ENCODE data around the gene STX16.

STX16 gene

DNA sequence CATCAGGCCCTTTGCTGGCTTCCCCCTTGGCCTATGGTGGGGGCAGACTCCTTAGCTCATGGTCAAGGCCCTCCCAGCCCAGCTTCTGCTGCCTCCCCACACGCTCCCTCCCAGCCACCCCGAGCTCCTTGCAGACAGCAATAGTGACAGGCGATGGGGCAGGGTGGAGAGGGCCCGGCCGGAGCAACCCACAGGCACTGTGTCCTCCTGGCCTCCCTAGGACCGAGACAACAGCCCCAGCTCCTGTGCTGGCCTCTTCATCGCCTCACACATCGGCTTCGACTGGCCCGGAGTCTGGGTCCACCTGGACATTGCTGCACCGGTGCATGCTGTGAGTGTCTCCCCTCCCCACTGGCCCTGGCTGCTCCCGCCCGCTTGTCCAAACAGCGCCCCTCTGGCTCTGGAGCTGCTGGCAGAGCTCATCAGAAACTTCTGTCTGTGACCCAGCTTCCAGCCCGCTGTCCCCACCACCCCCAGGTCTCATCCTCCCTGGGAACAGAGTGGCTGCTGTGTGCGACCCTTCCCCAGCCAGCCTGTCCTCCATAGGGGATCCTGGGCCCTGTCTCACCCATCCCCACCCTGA, 63.3 kb downstream of the STX16 start:
- 0 out of 2 replicates have a peak, but pooled peaks cover 3% of the 10 kb centered on the region for H3K36me3 ChIP-seq
- H3K27me3 ChIP-seq = no peaks in the 10 kb centered on the region
- H3K4me2 ChIP-seq = no peak overlapping the region
- H3K27ac ChIP-seq = no peak overlapping the region
- no peak overlapping the region for H3K9ac ChIP-seq
- H3K9me3 ChIP-seq = no peaks in the 10 kb centered on the region
- H3K4me1 ChIP-seq = peaks cover 47% of the 10 kb centered on the region
- TF ChIP-seq Cebpa-rat (IDR thresholded peaks at IDR 0.05) = no peak
- H3K4me3 ChIP-seq = no peak overlapping the region
- no peaks in the 10 kb centered on the region for H4K20me1 ChIP-seq

DNA sequence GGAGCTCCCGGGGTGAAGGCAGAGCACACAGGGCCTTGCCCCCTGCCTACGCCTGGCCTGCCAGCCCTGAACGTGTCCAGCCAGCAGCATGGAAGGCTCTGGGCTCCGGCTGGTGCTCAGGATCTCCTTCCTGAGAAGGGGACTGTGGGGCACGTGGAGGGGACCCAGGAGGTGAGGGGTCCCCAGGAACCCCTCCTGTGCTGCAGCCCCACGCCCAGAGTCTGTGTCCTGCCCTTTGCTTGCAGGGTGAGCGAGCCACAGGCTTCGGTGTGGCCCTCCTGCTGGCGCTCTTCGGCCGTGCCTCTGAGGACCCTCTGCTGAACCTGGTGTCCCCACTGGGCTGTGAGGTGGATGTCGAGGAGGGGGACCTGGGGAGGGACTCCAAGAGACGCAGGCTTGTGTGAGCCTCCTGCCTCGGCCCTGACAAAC, 63.9 kb downstream of the STX16 start:
- no peaks in the 10 kb centered on the region for H3K27me3 ChIP-seq
- H3K4me2 ChIP-seq = no peak overlapping the region
- H3K27ac ChIP-seq = no peak overlapping the region
- H3K4me1 ChIP-seq = peaks cover 47% of the 10 kb centered on the region
- no peak for TF ChIP-seq Cebpa-rat (IDR thresholded peaks at IDR 0.05)
- H3K36me3 ChIP-seq = no peaks in the 10 kb centered on the region
- no peak overlapping the region for H3K4me3 ChIP-seq
- H3K9ac ChIP-seq = no peak overlapping the region
- H4K20me1 ChIP-seq = no peaks in the 10 kb centered on the region
- H3K9me3 ChIP-seq = no peaks in the 10 kb centered on the region

DNA sequence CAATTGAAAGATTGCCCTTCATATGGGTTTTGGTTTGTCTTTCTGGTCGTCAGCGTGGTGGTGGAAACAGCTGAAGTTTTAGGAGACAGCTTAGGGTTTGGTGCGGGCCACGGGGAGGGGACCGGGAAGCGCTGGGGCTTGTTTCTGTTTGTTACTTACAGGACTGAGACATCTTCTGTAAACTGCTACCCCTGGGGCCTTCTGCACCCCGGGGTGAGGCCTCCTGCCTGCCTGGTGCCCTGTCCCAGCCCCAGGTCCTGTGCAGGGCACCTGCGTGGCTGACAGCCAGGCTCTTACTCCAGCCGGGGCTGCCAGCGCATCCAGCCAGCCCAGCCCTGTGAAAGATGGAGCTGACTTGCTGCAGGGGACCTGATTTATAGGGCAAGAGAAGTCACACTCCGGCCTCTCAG, 64.3 kb downstream of the STX16 start:
- no peak overlapping the region for H3K27ac ChIP-seq
- H3K36me3 ChIP-seq = no peaks in the 10 kb centered on the region
- TF ChIP-seq Cebpa-rat (IDR thresholded peaks at IDR 0.05) = no peak
- no peak overlapping the region for H3K4me3 ChIP-seq
- no peaks in the 10 kb centered on the region for H4K20me1 ChIP-seq
- H3K9ac ChIP-seq = no peak overlapping the region
- no peaks in the 10 kb centered on the region for H3K27me3 ChIP-seq
- H3K4me1 ChIP-seq = peaks cover 48% of the 10 kb centered on the region
- no peaks in the 10 kb centered on the region for H3K9me3 ChIP-seq
- H3K4me2 ChIP-seq = no peak overlapping the region

DNA sequence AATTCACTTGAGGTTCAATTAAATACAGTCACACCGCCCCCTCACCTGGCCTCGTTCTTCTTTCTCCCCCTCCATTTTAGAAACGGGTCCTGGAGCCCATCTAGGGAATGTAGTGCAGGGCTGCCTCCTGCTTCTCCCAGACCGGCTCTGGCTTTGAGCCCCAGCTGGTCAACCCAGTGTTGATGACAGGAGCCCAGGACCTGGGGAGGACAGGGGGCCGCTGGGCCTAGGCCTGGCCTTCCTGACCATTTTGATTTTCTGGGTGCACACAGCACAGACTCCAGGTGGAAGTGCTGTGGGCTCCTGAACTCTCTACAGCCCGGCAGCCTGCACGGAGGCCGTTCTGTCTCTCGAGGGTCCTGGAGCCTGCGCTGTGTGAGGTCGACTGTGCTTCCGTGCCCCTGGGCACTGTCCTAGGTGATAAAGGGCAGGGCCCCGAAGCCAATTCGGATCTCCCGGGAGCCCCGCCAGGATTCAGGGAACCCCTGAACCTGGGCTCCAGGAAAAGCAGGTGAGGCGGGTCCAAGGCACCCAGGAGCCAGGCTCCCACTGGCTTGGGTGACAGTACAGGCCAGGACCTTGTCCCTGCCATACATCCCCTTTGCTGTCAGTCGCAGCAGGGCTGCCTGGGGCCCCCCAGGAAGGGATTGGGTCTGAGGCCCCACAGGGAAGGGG, 64.9 kb downstream of the STX16 start:
- no peaks in the 10 kb centered on the region for H3K9me3 ChIP-seq
- H3K27ac ChIP-seq = 0 out of 2 replicates have a peak overlapping the region, but pooled peaks have one; percentile 35
- TF ChIP-seq Cebpa-rat (IDR thresholded peaks at IDR 0.05) = no peak
- H3K9ac ChIP-seq = no peak overlapping the region
- H4K20me1 ChIP-seq = no peaks in the 10 kb centered on the region
- H3K4me3 ChIP-seq = no peak overlapping the region
- H3K36me3 ChIP-seq = no peaks in the 10 kb centered on the region
- H3K27me3 ChIP-seq = no peaks in the 10 kb centered on the region
- peak overlapping the region; percentile 73 for H3K4me2 ChIP-seq
- H3K4me1 ChIP-seq = peaks cover 48% of the 10 kb centered on the region

DNA sequence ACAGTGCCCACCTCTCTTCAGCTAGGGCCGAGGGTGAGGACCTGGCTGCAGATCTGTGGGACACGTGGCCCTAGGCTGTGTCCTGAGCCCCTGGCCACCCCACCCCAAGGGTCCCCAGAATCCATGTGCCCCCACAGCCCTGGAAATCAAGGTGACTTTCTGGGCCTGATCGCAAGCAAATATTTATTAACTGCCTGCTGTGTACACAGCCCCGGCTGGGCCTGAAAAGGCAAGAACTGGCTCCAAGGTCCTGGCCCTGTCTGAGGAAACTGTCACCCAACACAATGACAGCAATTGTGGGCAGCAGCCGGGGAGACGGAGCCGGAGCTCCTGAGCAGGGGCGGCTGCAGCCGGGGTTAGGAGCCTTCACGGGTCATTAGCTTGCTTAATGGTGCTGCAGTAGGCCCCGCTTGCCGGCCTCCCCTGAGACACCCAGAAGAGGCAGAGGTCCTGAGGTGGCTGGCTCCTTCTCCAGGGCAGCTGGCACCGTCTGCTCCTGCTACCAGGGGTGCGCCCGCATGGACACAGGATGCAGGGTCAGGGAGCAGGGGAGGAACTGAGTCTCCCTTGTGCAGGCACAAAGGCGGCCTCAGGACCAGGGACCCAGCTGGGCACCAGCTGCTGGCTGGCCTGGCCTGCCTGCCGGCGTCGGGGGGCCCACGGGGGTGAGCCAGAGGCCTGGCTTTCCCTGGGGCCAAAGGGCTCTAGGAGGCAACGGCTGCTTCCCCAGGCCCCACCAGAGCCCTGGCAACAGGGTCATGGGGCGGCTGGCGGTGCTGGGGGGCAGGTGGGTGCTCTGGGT, 65.6 kb downstream of the STX16 start:
- Histone ChIP-seq H3K27me3 (no peaks in the 10 kb centered on the region), H3K4me1 (peaks cover 46% of the 10 kb centered on the region), H3K4me2 (peak overlapping the region; percentile 73), H3K36me3 (no peaks in the 10 kb centered on the region), H3K4me3 (no peak overlapping the region), H3K27ac (0 out of 2 replicates have a peak overlapping the region, but pooled peaks have one; percentile 35), H3K9me3 (no peaks in the 10 kb centered on the region), H4K20me1 (no peaks in the 10 kb centered on the region), H3K9ac (0 out of 2 replicates have a peak overlapping the region, but pooled peaks have one; percentile 19)
- no peak for TF ChIP-seq Cebpa-rat (IDR thresholded peaks at IDR 0.05)

DNA sequence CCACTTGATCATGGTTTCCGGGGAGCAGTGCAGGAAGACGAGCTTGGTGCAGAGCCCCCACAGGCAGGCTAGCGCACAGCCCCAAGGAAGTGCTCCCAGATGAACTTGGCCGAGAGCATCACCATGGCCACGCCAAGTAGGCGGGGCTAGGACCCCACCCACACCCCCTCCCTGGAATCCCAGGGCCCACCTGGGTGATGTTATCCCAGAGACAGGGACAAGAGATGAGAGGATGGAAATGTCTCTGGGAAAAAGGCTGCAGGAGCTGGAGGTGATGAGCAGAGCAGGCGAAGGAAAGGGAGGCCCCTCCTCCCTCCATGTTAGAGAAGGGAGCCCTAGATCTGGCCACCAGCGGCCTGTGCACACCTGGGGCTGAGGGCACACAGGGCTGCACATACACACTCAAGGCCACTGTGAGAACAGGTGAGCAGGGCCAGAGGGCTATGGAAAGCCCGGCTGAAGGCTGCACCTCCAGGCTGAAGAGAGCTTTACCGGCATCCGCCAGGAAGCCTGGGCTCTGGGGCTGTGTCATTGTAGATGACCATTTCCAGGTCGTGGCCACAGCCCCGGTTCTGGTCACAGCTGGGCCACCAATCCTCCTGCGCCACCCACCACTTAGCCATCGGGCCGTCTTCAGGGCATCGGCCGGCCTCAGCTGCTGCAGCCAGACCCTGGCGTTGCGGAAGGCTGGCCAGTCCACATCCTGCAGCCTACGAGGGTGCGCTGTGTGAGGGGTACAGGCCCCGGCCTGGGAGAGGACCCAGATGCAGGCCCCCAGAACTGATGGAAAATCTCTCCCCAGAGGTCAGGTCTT, 66.4 kb downstream of the STX16 start:
- no peaks in the 10 kb centered on the region for H3K36me3 ChIP-seq
- 0 out of 2 replicates have a peak overlapping the region, but pooled peaks have one; percentile 35 for H3K27ac ChIP-seq
- H3K9ac ChIP-seq = 0 out of 2 replicates have a peak overlapping the region, but pooled peaks have one; percentile 19
- H3K27me3 ChIP-seq = no peaks in the 10 kb centered on the region
- peaks cover 38% of the 10 kb centered on the region for H3K4me1 ChIP-seq
- TF ChIP-seq Cebpa-rat (IDR thresholded peaks at IDR 0.05) = no peak
- peak overlapping the region; percentile 73 for H3K4me2 ChIP-seq
- no peaks in the 10 kb centered on the region for H4K20me1 ChIP-seq
- no peaks in the 10 kb centered on the region for H3K9me3 ChIP-seq
- no peak overlapping the region for H3K4me3 ChIP-seq

DNA sequence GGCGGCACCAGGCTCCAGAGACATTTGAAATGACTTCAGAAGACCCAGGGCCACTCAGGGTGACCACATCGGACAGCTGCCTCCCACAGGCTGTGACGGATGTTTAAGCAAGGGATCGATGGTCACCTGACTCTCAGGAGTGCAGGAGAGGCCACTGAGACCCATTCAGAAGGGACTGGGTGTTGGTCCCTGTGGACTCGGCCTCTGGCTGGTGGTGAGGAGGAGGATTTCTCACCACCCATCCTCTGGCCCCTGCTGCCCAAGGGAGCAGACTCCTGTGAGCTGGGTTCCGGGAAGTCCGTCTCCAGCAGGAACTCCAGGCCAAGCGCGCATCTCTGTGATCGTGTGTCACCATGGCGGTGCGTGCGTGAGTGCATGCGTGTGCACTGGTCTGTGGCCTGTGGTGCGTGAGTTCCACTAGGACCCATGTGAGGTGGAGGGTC, 67.1 kb downstream of the STX16 start:
- TF ChIP-seq Cebpa-rat (IDR thresholded peaks at IDR 0.05) = no peak
- H3K36me3 ChIP-seq = no peaks in the 10 kb centered on the region
- H3K4me1 ChIP-seq = peaks cover 35% of the 10 kb centered on the region
- no peak overlapping the region for H3K9ac ChIP-seq
- H3K27me3 ChIP-seq = no peaks in the 10 kb centered on the region
- H4K20me1 ChIP-seq = no peaks in the 10 kb centered on the region
- no peak overlapping the region for H3K27ac ChIP-seq
- no peak overlapping the region for H3K4me2 ChIP-seq
- no peaks in the 10 kb centered on the region for H3K9me3 ChIP-seq
- H3K4me3 ChIP-seq = no peak overlapping the region

DNA sequence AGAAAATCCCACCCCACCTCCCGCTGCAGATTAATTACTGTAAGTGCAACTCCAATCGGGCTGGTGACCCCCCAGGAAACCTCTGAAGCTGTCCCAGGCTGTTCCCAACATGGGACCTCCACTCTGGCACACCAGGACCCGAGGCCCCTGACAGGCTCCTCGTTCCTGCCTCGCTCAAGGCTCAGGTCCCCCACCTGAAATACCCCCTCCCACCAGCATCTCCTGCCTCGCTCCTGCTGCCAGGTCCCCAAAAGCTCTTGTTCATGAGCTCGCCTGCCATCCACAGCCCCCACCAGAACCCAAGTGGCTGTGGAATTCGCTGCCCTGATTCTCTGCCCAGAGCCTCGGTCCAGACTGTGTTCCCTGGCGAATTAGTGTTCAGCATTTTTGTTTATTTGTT, 67.6 kb downstream of the STX16 start:
- Histone ChIP-seq H4K20me1 (no peaks in the 10 kb centered on the region), H3K9me3 (no peaks in the 10 kb centered on the region), H3K27ac (no peak overlapping the region), H3K4me3 (no peak overlapping the region), H3K4me2 (no peak overlapping the region), H3K4me1 (peaks cover 30% of the 10 kb centered on the region), H3K27me3 (no peaks in the 10 kb centered on the region), H3K36me3 (no peaks in the 10 kb centered on the region), H3K9ac (no peak overlapping the region)
- TF ChIP-seq Cebpa-rat (IDR thresholded peaks at IDR 0.05) = no peak

DNA sequence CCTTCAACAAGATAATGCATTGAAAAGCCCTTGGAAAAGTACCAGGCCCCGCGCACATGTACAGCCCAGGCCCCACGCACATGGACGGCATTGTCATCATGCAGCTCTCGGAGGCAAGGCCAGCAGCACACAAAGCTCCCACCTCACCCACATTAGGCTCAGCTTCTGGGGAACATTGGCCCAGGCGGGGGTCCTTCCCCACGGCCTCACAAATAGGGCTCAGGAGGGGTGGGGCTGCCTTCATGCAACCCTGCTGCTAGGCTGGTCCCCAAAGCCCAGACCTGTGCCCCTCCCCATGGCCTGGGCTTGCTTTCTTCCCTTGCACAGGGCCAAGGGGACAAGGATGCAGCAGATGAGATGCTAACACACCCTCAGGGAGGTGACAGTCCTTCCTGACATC, 68.2 kb downstream of the STX16 start:
- Histone ChIP-seq H4K20me1 (no peaks in the 10 kb centered on the region), H3K27me3 (no peaks in the 10 kb centered on the region), H3K4me2 (peak overlapping the region; percentile 26), H3K36me3 (no peaks in the 10 kb centered on the region), H3K9me3 (no peaks in the 10 kb centered on the region), H3K9ac (no peak overlapping the region), H3K4me3 (no peak overlapping the region), H3K27ac (no peak overlapping the region), H3K4me1 (peaks cover 27% of the 10 kb centered on the region)
- TF ChIP-seq Cebpa-rat (IDR thresholded peaks at IDR 0.05) = no peak
